WTC11 (cell line): ENCODE data around the gene GXYLT2. TPM values are rescaled to one million over a fixed set of nuclear protein-coding genes. Genes with fewer than 3 reads are reported as not detected.

Source experiments
- ATAC-seq: fragments of 200-7000 bp; cut with Tn5 transposase; 2 replicates; pipeline ENCODE4 v1.10.0; 2021; ENCODE audit warnings: mild to moderate bottlenecking, moderate library complexity
- CTCF ChIA-PET: fragments of 300-600 bp; sonication (Branson Sonifier 250); formaldehyde crosslinking; loops from one replicate; lab custom pipeline; 2021; ENCODE audit warnings: antibody characterized with exemption; lab: Charles Lee
- POLR2A ChIA-PET: fragments of 350-600 bp; sonication (Branson Sonifier 250); formaldehyde crosslinking; loops from one replicate; lab custom pipeline; 2021; ENCODE audit warnings: antibody characterized with exemption; lab: Charles Lee
- DNase-seq: peaks from one replicate; pipeline ENCODE4 v3.0.0; 2021; ENCODE audit warnings: low spot score
- H3K27ac Mint-ChIP-seq: 2 replicates; pipeline ENCODE4 v1.8.0; 2021; ENCODE audit warnings: mixed read lengths
- H3K27me3 Mint-ChIP-seq: 2 replicates; pipeline ENCODE4 v1.8.0; 2021; ENCODE audit warnings: low read depth, mild to moderate bottlenecking, moderate library complexity, mixed read lengths
- H3K36me3 Mint-ChIP-seq: 2 replicates; pipeline ENCODE4 v1.8.0; 2021; ENCODE audit warnings: mixed read lengths
- H3K4me1 Mint-ChIP-seq: 2 replicates; pipeline ENCODE4 v1.8.0; 2022; ENCODE audit warnings: mixed read lengths
- H3K4me3 Mint-ChIP-seq: 2 replicates; pipeline ENCODE4 v1.8.0; 2021; ENCODE audit warnings: mild to moderate bottlenecking, moderate library complexity, mixed read lengths
- H3K9me3 Mint-ChIP-seq: 2 replicates; pipeline ENCODE4 v1.8.0; 2021; ENCODE audit warnings: mixed read lengths
- ETV6 ChIP-seq: sonication (generic); formaldehyde crosslinking; IDR thresholded peaks from 2 replicates; pipeline ENCODE4 v1.8.1; 2022; ENCODE audit warnings: mild to moderate bottlenecking, missing genetic modification reagents
- KAT7 ChIP-seq: sonication (generic); formaldehyde crosslinking; IDR thresholded peaks from 2 replicates; pipeline ENCODE4 v1.8.1; 2023; ENCODE audit warnings: missing genetic modification reagents, mild to moderate bottlenecking, borderline replicate concordance
- NR1H2 ChIP-seq: sonication (generic); formaldehyde crosslinking; IDR thresholded peaks from 2 replicates; pipeline ENCODE4 v1.9.0; 2021; ENCODE audit warnings: mild to moderate bottlenecking, moderate library complexity, missing genetic modification reagents
- NR2C2 ChIP-seq: sonication (generic); formaldehyde crosslinking; IDR thresholded peaks from 2 replicates; pipeline ENCODE4 v1.8.0; 2022; ENCODE audit warnings: mild to moderate bottlenecking, missing genetic modification reagents
- NR3C1 ChIP-seq: sonication (generic); formaldehyde crosslinking; conservative IDR thresholded peaks from 2 replicates; pipeline ENCODE4 v1.8.1; 2023; ENCODE audit warnings: low read depth, mild to moderate bottlenecking, missing genetic modification reagents
- PRRX2 ChIP-seq: fragments of 250-450 bp; sonication (Bioruptor Pico); IDR thresholded peaks from 2 replicates; pipeline ENCODE4 v1.8.0; 2021; ENCODE audit warnings: mild to moderate bottlenecking
- RELA ChIP-seq: sonication (generic); formaldehyde crosslinking; IDR thresholded peaks from 2 replicates; pipeline ENCODE4 v1.8.1; 2022; ENCODE audit warnings: missing genetic modification reagents, mild to moderate bottlenecking, borderline replicate concordance
- SP1 ChIP-seq: sonication (generic); formaldehyde crosslinking; conservative IDR thresholded peaks from 2 replicates; pipeline ENCODE4 v1.8.1; 2022; ENCODE audit warnings: missing genetic modification reagents
- ZNF138 ChIP-seq: sonication (generic); formaldehyde crosslinking; conservative IDR thresholded peaks from 2 replicates; pipeline ENCODE4 v1.8.1; 2022; ENCODE audit warnings: mild to moderate bottlenecking, moderate library complexity, missing genetic modification reagents
- ZNF396 ChIP-seq: fragments of 250-450 bp; sonication (Bioruptor Pico); IDR thresholded peaks from 2 replicates; pipeline ENCODE4 v1.8.0; 2021; ENCODE audit warnings: mild to moderate bottlenecking, moderate library complexity, borderline replicate concordance
- ZNF423 ChIP-seq: fragments of 250-450 bp; sonication (Bioruptor Pico); IDR thresholded peaks from 2 replicates; pipeline ENCODE4 v2.1.2; 2022; ENCODE audit warnings: mild to moderate bottlenecking, moderate library complexity
- total RNA-seq: library from RNA; stranded (reverse); gene quantifications from 3 replicates; pipeline ENCODE4 v1.2.3, GENCODE V29; 2021
- TF ChIP-seq, protein P1 (sequence below): sonication (generic); formaldehyde crosslinking; IDR thresholded peaks from 2 replicates; pipeline ENCODE4 v1.8.0; 2023; ENCODE audit warnings: missing genetic modification reagents
- TF ChIP-seq, protein P2 (sequence below): sonication (generic); formaldehyde crosslinking; conservative IDR thresholded peaks from 2 replicates; pipeline ENCODE4 v1.8.1; 2022; ENCODE audit warnings: mild to moderate bottlenecking, missing genetic modification reagents
- TF ChIP-seq, protein P3 (sequence below): fragments of 250-450 bp; sonication (Bioruptor Pico); IDR thresholded peaks from 2 replicates; pipeline ENCODE4 v1.9.0; 2021; ENCODE audit warnings: moderate library complexity, mild to moderate bottlenecking, inconsistent platforms, borderline replicate concordance
- TF ChIP-seq, protein P4 (sequence below): fragments of 250-450 bp; sonication (Bioruptor Pico); IDR thresholded peaks from 2 replicates; pipeline ENCODE4 v2.1.2; 2022; ENCODE audit warnings: mild to moderate bottlenecking, moderate library complexity
- TF ChIP-seq, protein P5 (sequence below): sonication (generic); formaldehyde crosslinking; IDR thresholded peaks from 2 replicates; pipeline ENCODE4 v1.8.1; 2022; ENCODE audit warnings: low read depth, missing genetic modification reagents, borderline replicate concordance
- TF ChIP-seq, protein P6 (sequence below): fragments of 250-450 bp; sonication (Bioruptor Pico); IDR thresholded peaks from 2 replicates; pipeline ENCODE4 v1.9.0; 2021; ENCODE audit warnings: mild to moderate bottlenecking, borderline replicate concordance
- TF ChIP-seq, protein P7 (sequence below): sonication (generic); formaldehyde crosslinking; IDR thresholded peaks from 2 replicates; pipeline ENCODE4 v1.8.0; 2022; ENCODE audit warnings: mild to moderate bottlenecking, missing genetic modification reagents

The GXYLT2 gene
- total RNA-seq, 1 experiment from 2014 or later: 6.5 TPM

DNA sequence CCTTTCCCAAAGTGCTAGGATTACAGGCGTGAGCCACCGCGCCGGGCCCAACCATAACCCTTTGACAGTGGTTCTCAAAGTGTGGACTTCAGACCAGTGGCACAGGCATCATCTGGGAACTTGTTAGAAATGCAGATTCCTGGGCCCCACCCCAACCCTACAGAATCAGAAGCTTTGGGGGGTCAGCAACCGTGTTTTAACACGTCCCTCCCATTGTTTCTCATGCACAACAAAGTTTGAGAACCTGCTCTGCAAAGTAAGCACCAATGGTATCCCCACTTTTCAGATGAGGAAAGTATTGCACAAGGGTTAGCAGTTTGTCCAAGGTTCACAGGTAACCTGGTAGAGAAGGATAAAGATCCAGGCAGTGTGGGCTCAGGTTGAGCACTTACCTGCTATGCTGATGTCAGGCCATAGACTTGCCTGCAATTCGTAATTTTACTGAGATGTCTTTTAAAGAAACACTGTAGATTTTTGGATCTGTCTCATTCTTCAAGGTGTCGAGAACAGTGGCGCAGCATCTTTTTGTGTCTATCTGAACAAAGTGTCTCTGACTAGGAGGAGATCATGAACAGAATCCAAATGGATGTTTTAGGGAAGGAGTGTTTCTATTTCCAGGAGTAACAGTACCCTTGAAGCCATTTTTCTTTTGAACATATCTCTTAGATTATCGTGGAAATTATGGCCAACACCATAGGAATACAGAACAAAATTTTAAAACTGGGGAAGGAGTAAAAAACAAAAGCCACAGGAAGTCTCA is 2.5 kb downstream of the GXYLT2 start:
- POLR2A ChIA-PET: interaction anchor here (0.7 kb wide), 1 partner anchor 36 kb away, joined by 3 read pairs; no protein-coding TSS in a partner anchor
- no peak overlapping the region for H3K27ac Mint-ChIP-seq
- no peaks in the 10 kb centered on the region for H3K36me3 Mint-ChIP-seq
- peaks cover 39% of the 10 kb centered on the region for H3K4me1 Mint-ChIP-seq
- DNase-seq (no peak), ATAC-seq (no peak)
- TF ChIP-seq ZNF138 (CRISPR knock-in tag): no peak
- no peak for TF ChIP-seq NR2C2 (CRISPR knock-in tag)
- TF ChIP-seq KAT7 (CRISPR knock-in tag): no peak
- peaks cover 61% of the 10 kb centered on the region for H3K27me3 Mint-ChIP-seq
- no peaks in the 10 kb centered on the region for H3K9me3 Mint-ChIP-seq
- H3K4me3 Mint-ChIP-seq: no peak overlapping the region
- CTCF ChIA-PET: interaction anchor here (1.1 to 1.3 kb wide), 2 partner anchors 10 to 166 kb away, joined by 3 to 5 read pairs; no protein-coding TSS in a partner anchor

DNA sequence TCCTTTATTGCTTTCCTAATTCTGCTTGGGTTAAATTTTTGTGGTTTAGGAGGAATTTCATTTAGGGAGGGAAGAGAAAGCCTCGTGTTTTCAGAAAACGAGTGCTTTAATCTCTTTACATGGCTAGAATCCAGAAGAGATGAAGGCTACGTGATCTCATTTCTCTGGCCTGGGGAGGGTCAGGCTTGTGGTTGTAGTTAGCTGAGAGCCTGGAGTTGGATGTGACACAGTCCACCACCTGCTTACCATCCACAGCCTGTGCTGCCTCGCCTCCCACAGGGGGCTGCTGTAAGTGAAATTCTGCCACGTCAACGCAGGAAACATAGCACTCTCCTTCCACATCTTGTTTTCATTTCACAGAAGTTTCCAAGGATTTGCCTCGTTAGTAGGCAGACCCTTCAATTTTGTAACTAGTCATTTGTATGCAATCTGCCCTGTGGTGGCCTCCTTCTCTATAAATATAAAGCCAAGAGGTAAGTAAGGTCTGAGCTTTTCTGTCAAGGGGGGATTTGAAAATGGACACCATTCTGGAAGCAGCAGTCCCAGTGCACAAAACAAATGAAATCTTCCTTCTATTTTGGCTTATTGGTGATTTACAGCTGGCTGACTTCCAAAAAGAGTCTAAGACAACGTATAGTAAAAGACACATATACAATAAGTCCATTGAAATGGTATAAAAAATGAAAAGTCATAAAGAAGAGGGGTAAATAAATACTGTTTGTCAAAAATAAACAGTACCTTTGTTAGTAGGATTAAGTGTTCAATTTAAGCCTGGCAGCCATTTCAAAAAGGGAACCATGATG is 3.4 kb downstream of the GXYLT2 start:
- peaks cover 34% of the 10 kb centered on the region for H3K4me1 Mint-ChIP-seq
- H3K27me3 Mint-ChIP-seq: peaks cover 58% of the 10 kb centered on the region
- H3K36me3 Mint-ChIP-seq: no peaks in the 10 kb centered on the region
- H3K27ac Mint-ChIP-seq: no peak overlapping the region
- TF ChIP-seq, protein P1, sequence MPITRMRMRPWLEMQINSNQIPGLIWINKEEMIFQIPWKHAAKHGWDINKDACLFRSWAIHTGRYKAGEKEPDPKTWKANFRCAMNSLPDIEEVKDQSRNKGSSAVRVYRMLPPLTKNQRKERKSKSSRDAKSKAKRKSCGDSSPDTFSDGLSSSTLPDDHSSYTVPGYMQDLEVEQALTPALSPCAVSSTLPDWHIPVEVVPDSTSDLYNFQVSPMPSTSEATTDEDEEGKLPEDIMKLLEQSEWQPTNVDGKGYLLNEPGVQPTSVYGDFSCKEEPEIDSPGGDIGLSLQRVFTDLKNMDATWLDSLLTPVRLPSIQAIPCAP: no peak
- TF ChIP-seq SP1 (CRISPR knock-in tag) (no peak), ETV6 (CRISPR knock-in tag) (no peak), ZNF396 (CRISPR knock-in tag) (no peak), PRRX2 (CRISPR knock-in tag) (no peak), NR1H2 (CRISPR knock-in tag) (no peak), RELA (CRISPR knock-in tag) (no peak), ZNF423 (no peak), NR3C1 (CRISPR knock-in tag) (no peak)
- TF ChIP-seq, protein P2, sequence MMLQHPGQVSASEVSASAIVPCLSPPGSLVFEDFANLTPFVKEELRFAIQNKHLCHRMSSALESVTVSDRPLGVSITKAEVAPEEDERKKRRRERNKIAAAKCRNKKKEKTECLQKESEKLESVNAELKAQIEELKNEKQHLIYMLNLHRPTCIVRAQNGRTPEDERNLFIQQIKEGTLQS: no peak
- TF ChIP-seq, protein P3, sequence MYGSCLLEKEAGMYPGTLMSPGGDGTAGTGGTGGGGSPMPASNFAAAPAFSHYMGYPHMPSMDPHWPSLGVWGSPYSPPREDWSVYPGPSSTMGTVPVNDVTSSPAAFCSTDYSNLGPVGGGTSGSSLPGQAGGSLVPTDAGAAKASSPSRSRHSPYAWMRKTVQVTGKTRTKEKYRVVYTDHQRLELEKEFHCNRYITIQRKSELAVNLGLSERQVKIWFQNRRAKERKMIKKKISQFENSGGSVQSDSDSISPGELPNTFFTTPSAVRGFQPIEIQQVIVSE (CRISPR knock-in tag): no peak
- TF ChIP-seq, protein P4, sequence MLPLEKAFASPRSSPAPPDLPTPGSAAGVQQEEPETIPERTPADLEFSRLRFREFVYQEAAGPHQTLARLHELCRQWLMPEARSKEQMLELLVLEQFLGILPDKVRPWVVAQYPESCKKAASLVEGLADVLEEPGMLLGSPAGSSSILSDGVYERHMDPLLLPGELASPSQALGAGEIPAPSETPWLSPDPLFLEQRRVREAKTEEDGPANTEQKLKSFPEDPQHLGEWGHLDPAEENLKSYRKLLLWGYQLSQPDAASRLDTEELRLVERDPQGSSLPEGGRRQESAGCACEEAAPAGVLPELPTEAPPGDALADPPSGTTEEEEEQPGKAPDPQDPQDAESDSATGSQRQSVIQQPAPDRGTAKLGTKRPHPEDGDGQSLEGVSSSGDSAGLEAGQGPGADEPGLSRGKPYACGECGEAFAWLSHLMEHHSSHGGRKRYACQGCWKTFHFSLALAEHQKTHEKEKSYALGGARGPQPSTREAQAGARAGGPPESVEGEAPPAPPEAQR (CRISPR knock-in tag): no peak
- TF ChIP-seq, protein P5, sequence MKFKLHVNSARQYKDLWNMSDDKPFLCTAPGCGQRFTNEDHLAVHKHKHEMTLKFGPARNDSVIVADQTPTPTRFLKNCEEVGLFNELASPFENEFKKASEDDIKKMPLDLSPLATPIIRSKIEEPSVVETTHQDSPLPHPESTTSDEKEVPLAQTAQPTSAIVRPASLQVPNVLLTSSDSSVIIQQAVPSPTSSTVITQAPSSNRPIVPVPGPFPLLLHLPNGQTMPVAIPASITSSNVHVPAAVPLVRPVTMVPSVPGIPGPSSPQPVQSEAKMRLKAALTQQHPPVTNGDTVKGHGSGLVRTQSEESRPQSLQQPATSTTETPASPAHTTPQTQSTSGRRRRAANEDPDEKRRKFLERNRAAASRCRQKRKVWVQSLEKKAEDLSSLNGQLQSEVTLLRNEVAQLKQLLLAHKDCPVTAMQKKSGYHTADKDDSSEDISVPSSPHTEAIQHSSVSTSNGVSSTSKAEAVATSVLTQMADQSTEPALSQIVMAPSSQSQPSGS (CRISPR knock-in tag): no peak
- TF ChIP-seq, protein P6, sequence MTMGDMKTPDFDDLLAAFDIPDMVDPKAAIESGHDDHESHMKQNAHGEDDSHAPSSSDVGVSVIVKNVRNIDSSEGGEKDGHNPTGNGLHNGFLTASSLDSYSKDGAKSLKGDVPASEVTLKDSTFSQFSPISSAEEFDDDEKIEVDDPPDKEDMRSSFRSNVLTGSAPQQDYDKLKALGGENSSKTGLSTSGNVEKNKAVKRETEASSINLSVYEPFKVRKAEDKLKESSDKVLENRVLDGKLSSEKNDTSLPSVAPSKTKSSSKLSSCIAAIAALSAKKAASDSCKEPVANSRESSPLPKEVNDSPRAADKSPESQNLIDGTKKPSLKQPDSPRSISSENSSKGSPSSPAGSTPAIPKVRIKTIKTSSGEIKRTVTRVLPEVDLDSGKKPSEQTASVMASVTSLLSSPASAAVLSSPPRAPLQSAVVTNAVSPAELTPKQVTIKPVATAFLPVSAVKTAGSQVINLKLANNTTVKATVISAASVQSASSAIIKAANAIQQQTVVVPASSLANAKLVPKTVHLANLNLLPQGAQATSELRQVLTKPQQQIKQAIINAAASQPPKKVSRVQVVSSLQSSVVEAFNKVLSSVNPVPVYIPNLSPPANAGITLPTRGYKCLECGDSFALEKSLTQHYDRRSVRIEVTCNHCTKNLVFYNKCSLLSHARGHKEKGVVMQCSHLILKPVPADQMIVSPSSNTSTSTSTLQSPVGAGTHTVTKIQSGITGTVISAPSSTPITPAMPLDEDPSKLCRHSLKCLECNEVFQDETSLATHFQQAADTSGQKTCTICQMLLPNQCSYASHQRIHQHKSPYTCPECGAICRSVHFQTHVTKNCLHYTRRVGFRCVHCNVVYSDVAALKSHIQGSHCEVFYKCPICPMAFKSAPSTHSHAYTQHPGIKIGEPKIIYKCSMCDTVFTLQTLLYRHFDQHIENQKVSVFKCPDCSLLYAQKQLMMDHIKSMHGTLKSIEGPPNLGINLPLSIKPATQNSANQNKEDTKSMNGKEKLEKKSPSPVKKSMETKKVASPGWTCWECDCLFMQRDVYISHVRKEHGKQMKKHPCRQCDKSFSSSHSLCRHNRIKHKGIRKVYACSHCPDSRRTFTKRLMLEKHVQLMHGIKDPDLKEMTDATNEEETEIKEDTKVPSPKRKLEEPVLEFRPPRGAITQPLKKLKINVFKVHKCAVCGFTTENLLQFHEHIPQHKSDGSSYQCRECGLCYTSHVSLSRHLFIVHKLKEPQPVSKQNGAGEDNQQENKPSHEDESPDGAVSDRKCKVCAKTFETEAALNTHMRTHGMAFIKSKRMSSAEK (CRISPR knock-in tag): no peak
- TF ChIP-seq, protein P7, sequence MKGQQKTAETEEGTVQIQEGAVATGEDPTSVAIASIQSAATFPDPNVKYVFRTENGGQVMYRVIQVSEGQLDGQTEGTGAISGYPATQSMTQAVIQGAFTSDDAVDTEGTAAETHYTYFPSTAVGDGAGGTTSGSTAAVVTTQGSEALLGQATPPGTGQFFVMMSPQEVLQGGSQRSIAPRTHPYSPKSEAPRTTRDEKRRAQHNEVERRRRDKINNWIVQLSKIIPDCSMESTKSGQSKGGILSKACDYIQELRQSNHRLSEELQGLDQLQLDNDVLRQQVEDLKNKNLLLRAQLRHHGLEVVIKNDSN (CRISPR knock-in tag): no peak
- no peaks in the 10 kb centered on the region for H3K9me3 Mint-ChIP-seq
- POLR2A ChIA-PET: no interaction called here
- ATAC-seq: no peak
- no peak overlapping the region for H3K4me3 Mint-ChIP-seq
- DNase-seq: no peak
- CTCF ChIA-PET: interaction anchor here (1.3 to 2.0 kb wide), 2 partner anchors 9 to 14 kb away, joined by 5 to 7 read pairs; no protein-coding TSS in a partner anchor
